NCI-H2081 (cell line): ENCODE measurements around the gene PCSK1N.
"Not testable (repeated sequence)": the region's sequence is repeated elsewhere in the genome, so short reads cannot be mapped to it uniquely, and the experiment has no call there.

Source experiments
- DNase-seq, 2 experiments: peaks; one replicate each; lab custom pipeline; 2025; lab: John Stamatoyannopoulos, UW

The PCSK1N gene

GRCh38 chrX:48823053-48823452, 12.4 kb downstream of the PCSK1N start:
- no peak for DNase-seq

GRCh38 chrX:48819394-48819793, 16.0 kb downstream of the PCSK1N start:
- not testable (repeated sequence) for DNase-seq

- no peak for DNase-seq
Observed at GRCh38 chrX:48818866-48819265, 16.5 kb downstream of the PCSK1N start.

GRCh38 chrX:48818098-48818497, 17.3 kb downstream of the PCSK1N start:
- DNase-seq, result no peak

GRCh38 chrX:48816014-48816810, 19.2 kb downstream of the PCSK1N start:
- no peak for DNase-seq

- no peak for DNase-seq
Observed at GRCh38 chrX:48815266-48815665, 20.1 kb downstream of the PCSK1N start.

GRCh38 chrX:48814722-48815121, 20.7 kb downstream of the PCSK1N start:
- DNase-seq, result no peak

- no peak for DNase-seq
Observed at GRCh38 chrX:48813644-48814043, 21.8 kb downstream of the PCSK1N start.

GRCh38 chrX:48806081-48806480, 29.3 kb downstream of the PCSK1N start:
- DNase-seq, result peak in 1 of 2 experiments; percentile 0

- no peak for DNase-seq
Observed at GRCh38 chrX:48802905-48803200, 32.6 kb downstream of the PCSK1N start.

GRCh38 chrX:48802089-48802904, 33.1 kb downstream of the PCSK1N start:
- DNase-seq, result peak; percentile 76 to 81

- peak; percentile 97 to 98 for DNase-seq
Observed at GRCh38 chrX:48801280-48802088, 33.9 kb downstream of the PCSK1N start, which contains the start of gene HDAC6. TSS of gene HDAC6 (plus strand) at chrX:48802067. CDS start at chrX:48802693, 626 bp downstream.

- no peak for DNase-seq
Observed at GRCh38 chrX:48800574-48801279, 34.7 kb downstream of the PCSK1N start.

GRCh38 chrX:48798318-48798717, 37.1 kb downstream of the PCSK1N start:
- DNase-seq, result no peak

- no peak for DNase-seq
Observed at GRCh38 chrX:48794911-48795515, 40.4 kb downstream of the PCSK1N start.

- DNase-seq, result no peak
Observed at GRCh38 chrX:48794340-48794910, 41.0 kb downstream of the PCSK1N start.

GRCh38 chrX:48793935-48794334, 41.5 kb downstream of the PCSK1N start:
- DNase-seq, result no peak

- DNase-seq, result no peak
Observed at GRCh38 chrX:48792219-48792618, 43.2 kb downstream of the PCSK1N start.

- DNase-seq, result no peak
Observed at GRCh38 chrX:48791063-48791820, 44.2 kb downstream of the PCSK1N start.

GRCh38 chrX:48790477-48790876, 44.9 kb downstream of the PCSK1N start:
- DNase-seq, result no peak
